Peyer's patch (tissue), 4 donors: ENCODE measurements around the gene LYPD6B.

Experiments used
- CTCF ChIP-seq, 6 experiments: fragments of 450-650 bp in 4 of 6; fragments of 200-600 bp in 2 of 6; sonication (generic) in 1 of 6; IDR thresholded peaks; one replicate each; pipeline ENCODE4 v1.5.1; 2017 to 2019; ENCODE audit warnings: antibody characterized with exemption in 6 of 6, mild to moderate bottlenecking in 3 of 6, moderate library complexity in 1 of 6
- POLR2A ChIP-seq, 2 donors: fragments of 450-650 bp; IDR thresholded peaks; one replicate each; pipeline ENCODE4 v1.5.1; 2017; ENCODE audit warnings: antibody characterized with exemption in 2 of 2, mild to moderate bottlenecking in 2 of 2, moderate library complexity in 2 of 2

DNA sequence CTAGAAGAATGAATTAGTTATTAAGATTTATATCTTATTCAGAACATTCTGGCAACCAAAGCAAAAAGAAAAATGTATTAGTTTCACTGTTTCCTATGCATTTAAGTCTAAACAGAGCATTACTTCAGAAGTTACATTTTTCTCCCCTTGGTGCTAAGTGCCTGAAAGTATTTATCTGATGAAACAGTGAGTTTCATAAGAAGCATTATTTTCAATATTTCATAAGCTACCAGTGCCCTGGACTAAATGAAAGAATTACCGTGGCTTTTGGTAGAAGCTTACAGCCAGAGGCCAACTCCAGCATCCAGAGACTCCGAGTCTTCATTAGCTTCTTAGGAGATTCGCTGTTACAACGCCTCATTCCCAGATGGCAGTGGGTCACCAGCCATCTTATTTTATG lies 97.6 kb downstream of the LYPD6B start:
- no peak for TF ChIP-seq CTCF (IDR thresholded peaks at IDR 0.05)
- no peak for TF ChIP-seq POLR2A (IDR thresholded peaks at IDR 0.05)
